COLO829 (cell line): Measurements from ENCODE around the gene EBNA1BP2.
A peak's percentile ranks its signal among the peaks of the same experiment; 100 is the strongest.
"Not testable (repeated sequence)": the region's sequence is repeated elsewhere in the genome, so short reads cannot be mapped to it uniquely, and the experiment has no call there.

Experiments
- DNase-seq: peaks from one replicate; pipeline ENCODE4 v3.0.0; 2012; ENCODE audit warnings: low spot score

Gene EBNA1BP2

DNA sequence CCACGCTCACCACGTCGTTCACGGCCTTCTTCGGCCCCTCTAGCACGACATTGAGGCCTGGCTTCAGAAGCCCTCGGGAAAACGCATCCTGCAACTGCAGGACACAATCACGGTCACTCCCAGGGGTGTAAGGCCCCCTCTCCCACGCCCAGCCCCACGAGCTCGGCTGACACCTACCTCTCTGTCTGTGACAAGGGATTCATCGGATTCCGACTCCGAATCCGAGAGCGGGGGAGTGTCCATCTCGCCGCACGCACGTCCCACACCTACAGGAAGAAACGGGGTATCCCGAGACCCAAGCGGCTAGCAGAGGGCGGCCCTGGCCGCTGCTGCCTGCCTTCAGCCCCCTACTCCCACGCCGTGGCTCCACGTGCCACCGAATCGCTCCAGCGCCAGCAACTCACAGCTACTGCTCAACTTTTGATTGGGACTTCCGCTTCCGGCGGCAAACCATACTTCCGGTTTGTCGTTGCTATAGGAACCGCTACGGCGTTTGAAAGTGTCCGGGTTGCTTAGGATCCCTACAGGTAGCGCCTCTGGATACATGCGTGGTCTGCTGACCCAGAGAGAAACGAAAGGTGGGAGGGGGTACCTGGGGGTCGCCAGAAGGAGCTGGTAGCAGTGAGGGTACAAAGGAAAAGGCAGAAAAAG, at the start of gene EBNA1BP2, which contains the start of gene CFAP57:
Gene EBNA1BP2 (minus strand): TSS at position 415 of the 651 bp plus-strand sequence. CDS start 172 bp downstream, at position 243.
Gene CFAP57 (plus strand): TSS at position 455 of the 651 bp plus-strand sequence. CDS start 424 bp downstream, outside the sequence.
- peak; percentile 98 for DNase-seq

- DNase-seq: no peak
These were observed 49.7 kb upstream of the EBNA1BP2 start for GRCh38 chr1:43221797-43222196.

DNA sequence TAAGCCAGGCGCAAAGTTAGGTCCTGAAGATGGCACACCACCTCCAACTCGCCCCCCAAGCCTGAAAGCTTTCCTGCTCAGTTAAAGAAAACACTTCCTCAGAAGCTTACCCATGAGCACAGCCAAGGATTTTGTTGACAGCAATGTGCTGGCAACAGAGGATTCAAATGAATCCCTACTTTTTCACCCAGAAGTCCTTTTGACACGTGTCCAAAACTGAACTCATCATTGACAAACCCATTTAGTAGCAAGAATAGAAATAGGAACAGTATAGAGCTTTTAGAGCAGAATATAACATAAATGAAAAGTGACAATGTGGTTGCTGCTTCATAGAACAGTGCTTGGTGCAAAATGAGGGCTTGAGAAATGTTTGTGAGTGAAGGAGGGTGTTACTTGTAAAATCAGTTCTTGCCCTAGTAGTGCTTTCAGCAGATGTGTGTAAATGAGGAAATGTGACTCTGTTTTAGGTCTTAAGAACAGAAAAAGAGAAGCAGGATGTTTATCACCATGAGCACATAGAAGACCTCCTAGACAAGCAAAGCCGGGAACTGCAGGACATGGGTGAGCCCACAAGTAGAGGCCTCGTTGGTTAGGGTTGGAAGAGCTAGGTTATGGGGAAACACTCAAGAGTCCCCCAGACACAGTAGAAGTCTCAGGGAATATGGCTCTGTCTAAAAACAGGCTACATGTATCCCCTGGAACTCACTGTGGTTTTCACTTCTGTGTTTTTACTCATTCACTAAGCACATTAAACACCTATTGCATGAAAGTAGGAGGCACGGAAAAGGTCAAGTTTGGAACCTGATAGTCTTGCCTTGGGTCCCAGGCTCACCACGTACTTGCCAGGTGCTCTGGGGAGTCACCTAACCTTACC, 49.1 kb upstream of the EBNA1BP2 start:
- no peak for DNase-seq

DNA sequence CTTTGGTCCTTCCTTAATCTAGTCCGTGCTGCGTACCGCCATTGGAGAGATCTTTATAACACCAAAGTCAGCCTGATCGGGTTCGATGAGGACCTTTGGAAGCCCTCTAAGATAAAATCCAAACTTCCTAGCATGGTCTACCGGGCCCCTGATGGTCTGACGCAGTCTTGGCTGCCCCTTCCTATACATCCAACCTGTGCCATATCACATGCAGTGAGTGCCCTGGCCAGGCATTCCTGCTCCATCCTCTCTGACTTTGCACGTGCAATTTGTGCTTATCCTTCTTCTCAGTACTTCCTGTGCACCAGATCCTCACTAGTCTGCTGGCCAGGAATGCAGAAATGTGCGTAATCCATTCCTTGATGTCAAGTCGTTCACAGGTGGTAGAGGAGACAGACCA, 45.7 kb upstream of the EBNA1BP2 start:
- no peak for DNase-seq

DNA sequence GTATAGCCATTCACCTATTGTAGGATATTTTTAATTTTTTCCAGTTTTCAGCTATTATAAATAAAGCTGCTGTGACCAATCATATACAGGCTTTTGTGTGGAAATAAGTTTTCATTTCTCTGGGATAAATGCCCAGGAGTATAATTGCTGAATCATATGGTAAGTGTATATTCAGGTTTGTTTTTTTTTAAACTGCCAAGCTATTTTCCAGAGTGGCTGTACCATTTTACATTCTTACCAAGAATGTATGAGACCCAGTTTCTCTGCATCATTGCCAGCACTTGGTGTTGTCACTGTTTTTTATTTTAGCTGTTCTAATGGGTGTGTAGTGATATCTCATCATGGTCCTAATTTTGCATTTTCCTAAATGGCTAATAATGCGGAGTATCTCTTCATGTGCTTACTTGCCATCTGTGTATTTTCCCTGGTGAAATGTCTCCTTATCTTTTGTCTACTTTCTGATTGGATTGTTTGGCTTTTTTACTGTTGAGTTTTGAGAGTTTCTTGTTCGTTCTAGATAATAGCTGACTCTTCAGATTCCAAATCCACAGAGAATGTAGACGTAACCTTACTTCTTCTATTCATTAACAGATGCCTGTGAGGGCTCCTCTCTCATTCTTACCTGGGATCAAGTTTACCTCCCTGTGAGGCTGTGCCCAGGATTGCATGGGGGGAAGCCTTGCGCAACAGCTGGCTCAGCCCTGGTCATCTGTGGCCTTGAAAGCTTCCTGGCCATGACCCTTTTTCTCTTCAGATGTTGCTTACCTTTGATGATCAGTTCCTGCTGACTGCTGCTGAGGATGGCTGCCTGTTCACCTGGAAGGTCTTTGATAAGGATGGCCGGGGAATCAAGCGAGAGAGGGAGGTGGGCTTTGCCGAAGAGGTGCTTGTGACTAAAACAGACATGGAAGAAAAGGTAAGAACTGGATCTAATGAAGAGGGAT, 42.7 kb upstream of the EBNA1BP2 start:
- DNase-seq: no peak

GRCh38 chr1:43208277-43208676, 36.2 kb upstream of the EBNA1BP2 start:
- DNase-seq: not testable (repeated sequence)

DNA sequence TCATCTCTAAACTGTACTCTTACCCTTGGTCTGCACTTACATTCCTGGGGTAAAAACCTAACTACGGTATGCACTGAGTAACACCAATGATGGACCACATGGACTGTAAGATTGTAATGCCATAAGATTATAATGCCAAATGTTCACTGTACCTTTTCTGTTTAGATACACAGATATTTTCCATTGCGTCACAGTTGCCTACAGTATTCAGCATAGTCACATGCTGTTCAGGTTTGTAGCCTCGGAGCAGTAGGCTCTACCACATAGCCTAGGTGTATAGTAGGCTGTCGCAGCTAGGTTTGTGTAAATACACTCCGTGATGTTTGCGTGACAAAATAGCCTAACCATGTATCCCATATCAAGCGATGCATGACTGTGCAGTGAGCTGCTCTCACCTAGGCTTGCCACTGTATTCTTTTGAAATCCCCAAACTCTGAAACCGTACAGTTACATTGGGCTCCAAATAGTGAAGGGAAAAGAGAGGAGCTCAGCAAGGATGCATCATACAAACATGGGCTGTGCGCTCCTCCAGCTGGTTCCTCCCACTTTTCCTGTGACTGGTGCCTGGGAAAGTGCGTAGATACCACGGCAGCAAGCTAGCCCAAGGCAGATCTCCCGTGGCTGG, 35.3 kb upstream of the EBNA1BP2 start:
- DNase-seq: no peak

DNA sequence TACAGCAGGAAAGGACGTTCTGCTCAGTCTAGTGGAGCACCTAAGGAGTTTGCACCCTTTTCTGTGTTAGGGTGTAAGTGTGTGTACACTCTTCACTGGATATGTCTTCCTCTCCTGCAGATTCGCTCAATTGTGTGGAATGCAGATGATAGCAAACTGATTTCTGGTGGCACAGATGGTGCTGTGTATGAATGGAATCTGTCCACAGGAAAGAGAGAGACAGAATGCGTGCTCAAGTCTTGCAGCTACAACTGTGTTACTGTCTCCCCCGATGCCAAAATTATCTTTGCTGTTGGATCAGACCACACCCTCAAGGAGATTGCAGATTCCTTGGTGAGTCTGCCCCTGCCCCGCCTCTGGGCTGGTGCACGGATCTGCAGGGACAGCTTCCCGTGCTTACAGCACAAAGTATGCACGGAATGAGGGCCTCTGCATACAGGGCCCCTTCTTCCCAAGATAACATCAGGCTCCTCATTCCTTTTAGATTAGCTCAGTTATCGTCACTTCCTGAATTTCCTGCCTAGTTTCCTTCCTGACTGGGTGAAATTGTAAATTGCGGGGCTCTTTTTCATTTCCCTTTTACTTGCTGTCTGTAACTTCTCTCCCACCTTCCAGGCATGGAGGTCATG, 34.6 kb upstream of the EBNA1BP2 start:
- DNase-seq: peak; percentile 76

DNA sequence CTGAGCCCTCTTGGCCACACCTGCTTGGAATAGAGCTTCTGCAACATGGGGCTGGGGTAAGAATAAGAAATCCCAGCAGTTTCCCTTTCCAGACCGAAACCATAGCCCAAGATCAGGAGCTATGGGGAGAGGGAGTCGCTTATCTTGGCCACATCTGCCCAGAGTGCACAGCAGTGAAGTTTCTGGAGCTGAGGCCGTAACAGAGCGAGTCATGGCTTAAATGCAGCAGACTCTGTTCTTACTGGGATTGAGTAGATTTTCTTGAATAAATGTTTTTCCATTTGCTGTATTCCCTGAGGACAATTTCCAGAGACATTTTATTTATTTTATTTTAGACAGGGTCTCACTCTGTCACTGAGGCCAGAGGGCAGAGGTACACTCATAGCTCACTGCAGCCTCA, 33.6 kb upstream of the EBNA1BP2 start:
- no peak for DNase-seq

DNA sequence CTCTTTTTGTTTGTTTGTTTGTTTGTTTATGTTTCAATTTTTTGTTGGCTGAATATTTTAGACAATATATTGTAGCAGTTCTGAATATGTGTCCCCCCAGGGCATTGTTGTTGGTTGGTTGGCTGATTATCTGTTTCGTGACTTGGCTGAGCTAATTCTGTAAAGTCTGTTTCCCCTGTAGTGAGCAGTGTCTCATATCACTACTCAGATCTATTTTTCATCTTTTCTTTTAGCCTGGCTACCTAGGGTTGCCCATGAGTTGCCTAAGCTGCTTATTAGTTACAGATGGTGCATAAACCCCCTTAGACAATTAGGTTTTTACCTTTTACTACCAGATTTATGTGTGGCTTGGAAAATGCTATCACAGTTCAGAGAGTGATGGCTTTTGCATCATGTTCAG, 32.3 kb upstream of the EBNA1BP2 start:
- DNase-seq: no peak

GRCh38 chr1:43203859-43204258, 31.8 kb upstream of the EBNA1BP2 start:
- DNase-seq: no peak

DNA sequence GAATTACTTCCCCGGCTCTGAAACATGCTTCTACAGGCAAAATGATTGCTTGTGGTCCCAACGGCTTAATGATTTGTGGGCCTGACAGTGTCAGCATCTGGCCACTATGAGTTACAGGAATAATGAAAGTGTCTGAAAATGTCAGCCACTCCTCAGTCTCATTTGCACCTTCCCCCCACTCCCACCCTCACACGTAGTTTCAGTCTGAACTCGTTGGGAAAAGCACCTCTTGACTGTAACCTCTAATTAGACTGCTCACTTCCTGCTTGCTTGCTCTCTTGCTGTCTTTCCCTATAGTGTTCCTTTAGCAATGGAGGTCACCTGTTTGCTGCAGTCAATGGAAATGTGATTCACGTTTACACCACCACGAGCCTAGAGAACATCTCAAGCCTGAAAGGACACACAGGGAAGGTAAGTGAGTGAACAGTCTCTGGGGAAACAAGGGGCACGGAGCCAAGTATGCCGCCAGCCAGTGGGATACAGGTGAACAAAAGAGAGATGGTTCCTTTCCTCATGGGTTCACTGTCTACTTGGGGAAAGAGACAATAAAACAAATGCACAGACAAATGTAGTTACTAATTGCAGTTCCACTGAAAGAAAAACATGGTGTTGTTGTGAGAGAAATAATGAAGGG, 27.1 kb upstream of the EBNA1BP2 start:
- no peak for DNase-seq

- DNase-seq: no peak
These were observed 25.4 kb upstream of the EBNA1BP2 start for GRCh38 chr1:43197343-43198127.

DNA sequence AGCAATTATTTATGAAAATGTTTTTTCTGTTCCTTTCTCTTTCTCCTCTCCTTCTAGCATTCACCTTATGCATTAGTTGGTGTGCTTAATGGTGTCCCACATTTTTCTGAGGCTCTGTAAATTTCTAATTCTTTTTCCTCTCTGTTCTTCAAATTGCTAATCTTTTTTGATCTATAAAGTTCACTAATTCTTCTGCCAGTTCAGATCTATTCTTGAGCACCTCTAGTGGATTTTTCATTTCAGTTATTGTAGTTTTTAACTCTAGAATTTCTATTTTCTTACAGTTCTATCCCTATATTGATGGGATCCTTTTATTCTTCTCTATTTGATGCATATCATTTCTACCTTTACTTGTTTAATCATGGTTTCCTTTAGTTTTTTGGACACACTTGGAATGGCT, 22.4 kb upstream of the EBNA1BP2 start:
- DNase-seq: no peak

GRCh38 chr1:43188106-43188505, 16.0 kb upstream of the EBNA1BP2 start:
- DNase-seq: no peak

GRCh38 chr1:43184995-43185394, 12.9 kb upstream of the EBNA1BP2 start:
- DNase-seq: no peak

DNA sequence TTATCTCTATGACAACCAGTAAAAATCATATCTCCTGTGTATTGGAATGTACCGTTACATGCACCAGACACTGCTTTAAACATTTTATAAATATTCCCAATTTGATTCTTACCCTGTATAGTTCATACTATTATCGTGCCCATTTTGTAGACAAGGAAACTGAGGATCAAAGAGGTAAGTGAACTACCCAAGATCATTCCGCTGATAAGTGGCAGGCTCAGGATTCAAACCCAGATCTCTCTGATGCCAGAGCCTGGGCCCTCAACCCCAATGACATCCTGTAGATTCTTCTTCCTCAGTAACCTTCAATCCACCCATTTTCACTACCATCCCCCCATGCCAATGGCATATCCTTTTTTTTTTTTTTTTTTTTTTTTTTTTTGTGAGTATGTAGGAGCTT, 12.3 kb upstream of the EBNA1BP2 start:
- DNase-seq: no peak

- DNase-seq: no peak
These were observed 5.6 kb upstream of the EBNA1BP2 start for GRCh38 chr1:43177691-43178090.

GRCh38 chr1:43174873-43175272, 2.8 kb upstream of the EBNA1BP2 start:
- DNase-seq: no peak

- DNase-seq: peak; percentile 93
These were observed 460 bp upstream of the EBNA1BP2 start for GRCh38 chr1:43172527-43172972.
